GM18858 (cell line): ENCODE results near the gene BIRC3.
"Not testable (repeated sequence)": the region's sequence is repeated elsewhere in the genome, so short reads cannot be mapped to it uniquely, and the experiment has no call there.

Experiments used
- ATAC-seq: cut with Tn5 transposase; IDR thresholded peaks from one replicate; pipeline ENCODE4 v1.9.1; 2021; ENCODE audit not compliant: unreplicated experiment

BIRC3 gene

DNA sequence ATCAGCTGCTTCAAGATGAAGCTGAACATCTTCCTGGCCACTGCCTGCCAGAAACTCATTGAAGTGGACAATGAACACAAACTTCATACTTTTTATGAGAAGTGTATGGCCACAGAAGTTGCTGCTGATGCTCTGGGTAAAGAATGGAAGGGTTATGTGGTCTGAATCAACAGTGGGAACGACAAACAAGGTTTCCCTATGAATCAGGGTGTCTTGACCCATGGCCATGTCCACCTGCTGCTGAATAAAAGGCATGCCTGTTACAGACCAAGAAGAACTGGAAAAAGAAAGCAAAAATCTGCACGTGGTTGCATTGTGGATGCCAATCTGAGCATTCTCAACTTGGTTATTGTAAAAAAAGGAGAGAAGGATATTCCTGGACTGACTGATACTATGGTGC lies 22.2 kb upstream of the BIRC3 start:
- no peak for ATAC-seq

DNA sequence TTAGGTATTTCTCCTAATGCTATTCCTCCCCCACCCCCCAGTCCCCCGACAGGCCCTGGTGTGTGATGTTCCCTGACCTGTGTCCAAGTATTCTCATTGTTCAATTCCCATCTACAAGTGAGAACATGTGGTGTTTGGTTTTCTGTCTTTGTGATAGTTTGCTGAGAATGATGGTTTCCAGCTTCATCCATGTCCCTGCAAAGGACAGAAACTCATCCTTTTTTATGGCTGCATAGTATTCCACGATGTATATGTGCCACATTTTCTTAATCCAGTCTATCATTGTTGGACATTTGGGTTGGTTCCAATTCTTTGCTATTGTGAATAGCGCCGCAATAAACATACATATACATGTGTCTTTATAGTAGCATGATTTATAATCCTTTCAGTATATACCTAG lies 20.5 kb upstream of the BIRC3 start:
- not testable (repeated sequence) for ATAC-seq

DNA sequence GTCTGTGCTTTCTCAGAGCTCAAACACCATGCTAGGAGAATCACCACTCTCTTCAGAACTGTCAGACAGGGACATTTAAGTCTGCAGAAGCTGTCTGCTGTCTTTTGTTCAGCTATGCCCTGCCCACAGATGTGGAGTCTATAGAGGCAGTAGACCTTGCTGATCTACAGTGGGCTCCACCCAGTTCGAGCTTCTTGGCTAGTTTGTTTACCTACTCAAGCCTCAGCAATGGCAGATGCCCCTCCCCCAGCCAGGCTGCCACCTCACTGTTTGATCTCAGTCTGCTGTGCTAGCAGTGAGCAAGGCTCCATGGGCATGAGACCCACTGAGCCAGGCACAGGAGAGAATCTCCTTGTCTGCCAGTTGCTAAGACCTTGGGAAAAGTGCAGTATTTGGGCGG lies 16.4 kb upstream of the BIRC3 start:
- ATAC-seq: not testable (repeated sequence)

DNA sequence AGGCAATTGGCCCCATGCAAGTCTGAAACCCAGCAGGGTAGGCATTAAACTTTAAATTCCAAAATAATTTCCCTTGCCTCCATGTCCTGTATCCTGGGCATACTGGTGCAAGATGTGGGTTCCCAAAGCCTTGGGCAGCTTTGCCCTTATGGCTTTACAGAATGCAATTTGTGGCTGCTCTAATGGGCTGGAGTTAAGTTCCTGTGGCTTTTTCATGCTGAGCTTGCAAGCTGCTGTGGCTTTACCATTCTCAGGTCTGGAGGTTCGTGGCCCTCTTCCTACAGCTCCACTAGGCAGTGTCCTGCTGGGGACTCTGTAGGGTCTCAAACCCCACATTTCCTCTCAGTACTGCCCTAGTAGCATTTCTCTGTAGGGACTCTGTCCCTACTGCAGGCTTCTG lies 15.0 kb upstream of the BIRC3 start:
- ATAC-seq: no peak

DNA sequence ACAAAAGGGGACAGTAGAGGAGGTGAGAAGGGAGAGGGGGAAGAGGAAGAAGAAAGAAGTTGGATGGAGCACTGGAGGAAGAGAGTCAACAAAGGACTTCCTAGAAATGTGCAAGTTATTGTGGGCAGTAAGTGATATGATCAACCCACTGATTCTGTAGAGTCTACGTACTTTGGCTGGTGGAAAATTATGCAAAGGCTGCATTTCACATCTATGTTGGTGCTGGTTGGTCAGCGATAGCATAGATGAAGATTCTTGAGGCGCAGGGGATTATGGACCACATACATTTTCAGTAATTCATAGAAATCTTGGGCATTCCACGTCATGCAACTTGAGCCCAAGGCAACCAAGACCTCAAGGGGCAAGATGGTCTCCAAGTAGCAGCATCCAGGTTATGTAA lies 12.6 kb upstream of the BIRC3 start:
- ATAC-seq: no peak

DNA sequence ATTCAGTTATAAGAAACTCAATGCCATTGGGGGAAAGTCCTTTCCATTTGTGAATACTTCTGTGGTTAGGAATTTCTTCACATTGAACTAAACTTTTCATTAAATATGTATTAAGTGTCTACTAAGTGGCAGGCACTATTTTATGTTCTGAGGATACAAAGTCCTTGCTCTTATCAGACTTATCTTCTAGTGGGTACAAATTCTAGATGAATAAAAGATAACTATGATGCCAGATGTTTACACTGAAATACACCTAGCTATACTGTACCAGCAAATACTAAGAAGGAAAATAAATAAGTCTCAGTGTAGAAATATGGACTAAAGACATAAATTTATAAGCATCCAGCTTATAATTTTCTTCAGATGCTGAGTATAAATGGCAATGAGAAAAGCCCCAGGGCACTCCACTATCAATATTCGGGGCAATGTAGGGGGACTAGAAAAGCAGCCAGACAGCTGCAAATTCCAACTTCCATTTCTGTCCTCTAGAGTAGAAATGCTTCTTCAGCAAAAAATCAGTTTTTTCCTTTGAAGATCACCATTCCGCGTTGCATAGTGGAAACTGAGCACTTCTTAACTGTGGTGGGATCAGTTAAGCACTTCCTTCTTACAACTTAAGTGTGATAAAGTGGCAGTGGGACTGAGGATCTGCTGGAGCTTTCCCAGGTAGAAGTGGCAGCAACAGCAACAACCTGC lies 11.8 kb upstream of the BIRC3 start:
- no peak for ATAC-seq

DNA sequence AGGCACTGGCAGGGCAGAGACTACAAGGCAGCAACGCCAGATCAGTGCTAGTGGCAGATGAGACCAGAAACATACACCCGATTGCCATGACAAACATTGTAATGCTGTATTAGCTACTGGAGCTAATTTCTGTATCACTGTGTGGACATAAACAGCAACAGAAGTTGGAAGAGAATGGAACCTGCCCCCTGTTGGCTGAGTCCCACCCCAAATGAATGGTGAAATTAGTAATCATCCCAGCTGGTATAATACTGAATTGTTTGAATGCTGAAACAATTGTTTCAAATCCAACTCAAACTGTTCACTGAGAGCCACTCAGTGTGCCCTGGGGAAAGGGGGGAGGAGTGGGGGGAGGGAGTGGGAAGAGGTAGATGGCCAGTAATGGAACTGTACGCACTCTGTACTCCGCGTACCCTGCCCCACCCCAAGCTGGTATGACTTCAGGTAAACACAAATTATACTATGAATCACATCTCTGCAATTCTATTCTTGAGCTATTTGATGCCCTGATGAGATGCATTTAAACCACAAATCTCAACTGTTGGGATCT lies 11.2 kb upstream of the BIRC3 start:
- ATAC-seq: no peak

DNA sequence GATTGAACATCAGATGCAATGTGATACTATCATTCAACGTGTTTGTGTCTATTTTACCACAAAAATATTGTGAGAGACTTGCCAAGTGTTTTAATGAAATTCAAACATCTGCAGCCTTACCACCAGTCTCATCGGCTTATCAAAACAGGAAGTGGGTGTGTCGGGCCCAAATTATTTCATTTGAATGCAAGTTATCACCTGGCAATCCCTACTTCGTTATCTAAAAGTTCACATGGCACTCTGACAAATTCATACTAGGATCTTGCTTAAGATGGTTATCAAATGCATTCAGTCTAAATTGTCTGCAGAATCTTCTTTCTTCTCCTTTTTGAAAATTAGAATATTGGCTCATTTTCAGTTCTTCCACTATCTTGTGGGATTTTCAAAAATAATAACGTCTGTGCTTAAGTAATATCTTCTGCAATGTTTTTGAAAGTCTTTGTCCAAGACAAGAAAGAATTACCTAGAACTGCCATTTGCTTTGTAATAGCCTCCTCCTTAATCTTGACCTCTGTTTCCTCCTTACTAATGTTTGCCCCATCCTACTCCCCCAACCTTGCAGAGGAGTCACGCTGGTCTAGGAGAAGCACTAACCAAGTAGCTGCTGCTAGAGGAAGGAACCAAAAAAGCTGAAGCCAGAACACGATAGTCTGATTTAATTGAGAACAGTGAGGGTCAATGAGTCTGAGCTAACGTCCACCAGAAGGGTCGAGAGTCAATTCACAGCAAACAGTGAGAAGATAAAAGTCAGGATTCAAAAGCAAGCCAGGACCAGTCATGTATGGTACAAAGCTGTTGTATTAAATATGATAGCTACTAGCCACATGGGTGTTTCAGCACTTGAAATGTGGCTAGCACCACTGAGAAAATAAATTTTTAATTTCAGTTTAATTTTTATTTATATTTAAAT lies 10.2 kb upstream of the BIRC3 start:
- no peak for ATAC-seq

DNA sequence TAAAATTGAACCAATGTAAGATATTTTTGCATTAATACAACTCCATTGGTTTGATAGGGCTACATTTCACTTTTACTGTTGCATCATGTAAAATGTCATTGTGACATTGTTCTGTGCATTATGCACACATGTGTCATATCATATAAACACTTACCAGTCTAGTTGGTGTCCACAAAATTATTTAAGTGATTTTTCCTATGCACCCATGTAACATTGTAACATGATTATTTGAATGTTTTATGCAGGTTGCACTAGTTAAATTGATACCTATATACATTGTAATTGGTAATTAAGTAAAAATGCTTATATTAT lies 9.6 kb upstream of the BIRC3 start:
- no peak for ATAC-seq

DNA sequence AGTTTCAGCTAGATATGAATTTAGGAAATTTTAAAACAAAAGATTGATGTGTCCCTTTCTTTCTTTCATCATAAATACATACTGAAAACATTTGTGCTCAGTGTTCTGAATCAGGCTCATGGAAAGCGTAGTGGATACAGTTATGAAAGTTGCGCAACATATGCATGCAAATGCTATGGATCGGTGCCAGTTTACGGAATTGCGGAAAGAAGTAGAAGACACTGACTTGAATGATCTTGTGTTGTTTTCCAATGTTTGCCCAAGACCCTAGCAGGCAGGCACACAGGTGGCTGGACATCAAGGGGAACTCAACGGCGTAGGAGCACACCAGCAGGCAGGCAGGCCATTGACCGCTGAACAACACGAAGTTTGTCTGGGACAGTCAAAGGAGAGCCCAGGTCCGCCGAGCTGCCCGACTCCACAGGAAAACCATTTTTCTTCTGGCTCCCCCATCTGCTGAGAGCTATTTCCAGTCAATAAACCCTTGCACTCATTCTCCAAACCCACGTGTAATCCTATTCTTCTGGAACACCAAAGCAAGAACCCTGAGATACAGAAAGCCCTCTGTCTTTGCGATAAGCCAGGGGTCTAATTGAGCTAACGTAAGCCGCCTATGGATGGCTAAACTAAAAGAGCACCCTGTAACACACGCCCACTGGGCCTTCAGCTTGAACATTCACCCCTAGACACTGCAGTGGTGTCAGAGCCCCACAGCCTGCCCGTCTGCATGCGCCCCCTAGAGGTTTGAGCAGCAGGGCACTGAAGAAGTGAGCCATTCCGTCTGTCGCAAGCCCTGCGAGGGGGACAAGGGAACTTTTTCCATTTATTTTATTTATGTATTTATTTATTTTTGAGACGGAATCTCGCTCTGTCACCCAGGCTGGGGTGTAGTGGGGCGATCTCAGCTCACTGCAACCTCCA lies 7.4 kb upstream of the BIRC3 start:
- no peak for ATAC-seq

DNA sequence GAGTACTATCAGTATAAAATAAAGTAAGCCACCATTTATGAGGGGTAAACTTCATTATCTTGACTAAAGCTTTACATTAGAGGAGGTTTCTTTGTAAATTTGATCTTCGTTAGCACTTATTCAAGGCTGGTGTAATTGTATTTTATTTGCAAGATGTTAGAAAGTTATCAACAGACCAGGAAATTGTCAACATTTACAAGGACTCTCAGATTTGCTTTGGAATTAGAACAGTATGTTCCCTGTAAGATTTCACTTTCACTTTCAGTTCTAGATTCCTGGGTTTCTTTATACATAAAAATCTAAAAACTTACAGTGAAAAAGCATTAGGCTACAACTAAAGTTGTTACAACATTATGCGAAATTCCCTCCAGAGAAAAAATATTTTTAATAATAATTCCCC lies 4.6 kb upstream of the BIRC3 start:
- ATAC-seq: no peak

DNA sequence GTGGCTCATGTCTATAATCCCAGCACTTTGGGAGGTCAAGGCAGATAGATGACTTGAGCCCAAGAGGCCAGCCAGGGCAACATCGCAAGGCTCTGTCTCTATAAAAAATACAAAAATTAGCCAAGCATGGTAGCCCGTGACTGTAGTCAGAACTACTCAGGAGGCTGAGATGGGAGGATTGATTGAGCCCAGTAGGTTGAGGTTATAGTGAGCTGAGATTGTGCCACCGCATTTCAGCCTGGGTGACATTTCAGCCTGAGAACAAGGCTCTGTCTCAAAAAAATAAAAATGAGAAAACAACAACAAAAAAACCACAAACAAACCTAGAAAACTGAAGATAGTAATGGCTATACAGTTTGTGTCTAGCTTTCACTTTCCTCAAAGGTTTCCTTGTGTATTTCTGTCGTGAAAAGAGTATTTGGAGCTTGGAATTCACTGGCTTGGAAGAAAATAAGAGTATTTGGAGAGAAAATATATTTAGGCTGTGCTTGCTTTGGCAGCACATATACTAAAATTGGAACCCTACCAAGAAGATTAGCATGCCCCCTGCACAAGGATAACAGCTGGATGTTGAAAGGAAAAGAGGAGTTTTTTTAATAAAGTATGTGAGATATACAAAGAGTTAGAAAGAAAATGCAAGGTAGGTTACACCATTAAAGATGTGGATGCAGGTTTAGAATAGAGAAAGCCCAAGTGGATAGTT lies 3.9 kb upstream of the BIRC3 start:
- no peak for ATAC-seq

DNA sequence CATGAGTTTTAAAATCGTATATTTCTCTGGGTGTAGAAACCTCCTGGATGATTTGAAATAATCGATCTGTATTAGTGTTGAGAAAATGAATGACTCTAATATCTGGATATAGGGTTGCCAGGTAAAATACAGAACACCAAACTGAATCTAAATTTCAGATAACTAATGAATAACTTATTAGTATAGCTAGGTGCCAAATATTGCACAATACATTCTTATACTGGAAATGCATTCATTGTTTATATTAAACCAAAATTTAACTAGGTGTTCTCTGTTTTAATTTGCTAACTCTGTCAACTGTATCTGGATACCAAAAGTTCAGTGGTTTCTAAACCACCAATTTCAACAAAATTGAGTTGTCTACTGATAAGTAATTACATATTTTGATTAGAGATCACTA lies 2.5 kb upstream of the BIRC3 start:
- ATAC-seq: no peak

DNA sequence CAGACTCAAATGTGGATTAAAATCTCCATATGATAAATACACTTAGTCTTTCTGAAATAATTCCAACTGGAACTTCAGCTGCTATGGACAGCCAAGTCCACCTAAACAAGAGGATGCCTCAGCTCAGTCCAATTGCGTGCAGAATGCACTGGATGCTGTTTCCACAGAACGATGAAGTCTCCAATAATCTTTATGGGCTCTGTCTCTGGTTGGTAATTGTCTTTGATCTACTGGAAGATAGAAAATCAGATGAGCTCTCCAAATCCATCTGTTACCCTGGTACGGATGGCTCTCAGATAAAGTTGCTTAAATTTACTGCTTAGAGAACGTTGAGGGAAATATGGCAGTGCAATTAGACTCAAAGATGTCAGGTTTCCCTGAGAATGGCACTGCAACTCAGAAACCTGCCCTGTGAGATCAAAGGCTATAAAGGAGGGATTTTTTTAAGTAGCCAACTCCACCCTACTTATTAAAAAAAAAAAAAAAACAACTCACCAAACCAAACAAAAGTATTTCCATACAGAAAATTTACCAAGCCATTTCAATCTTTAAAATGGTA lies 859 bp upstream of the BIRC3 start:
- ATAC-seq: no peak

DNA sequence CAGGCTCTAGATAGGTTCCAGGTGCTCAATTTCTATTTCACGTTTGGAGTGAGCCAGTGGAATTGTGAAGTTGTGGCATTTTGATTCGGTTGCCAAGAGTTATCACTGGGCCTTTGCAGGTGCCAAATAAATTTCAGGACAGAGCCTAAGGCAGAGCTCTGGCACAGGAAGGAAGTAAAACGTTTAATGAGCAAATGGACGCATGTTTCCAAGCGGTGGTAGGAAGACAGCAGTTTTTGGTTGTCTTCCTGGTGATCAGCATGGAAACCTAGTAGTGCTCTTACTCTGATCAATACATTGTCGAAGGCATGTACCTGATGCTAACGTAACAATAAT lies 452 bp downstream of the BIRC3 start:
- no peak for ATAC-seq

DNA sequence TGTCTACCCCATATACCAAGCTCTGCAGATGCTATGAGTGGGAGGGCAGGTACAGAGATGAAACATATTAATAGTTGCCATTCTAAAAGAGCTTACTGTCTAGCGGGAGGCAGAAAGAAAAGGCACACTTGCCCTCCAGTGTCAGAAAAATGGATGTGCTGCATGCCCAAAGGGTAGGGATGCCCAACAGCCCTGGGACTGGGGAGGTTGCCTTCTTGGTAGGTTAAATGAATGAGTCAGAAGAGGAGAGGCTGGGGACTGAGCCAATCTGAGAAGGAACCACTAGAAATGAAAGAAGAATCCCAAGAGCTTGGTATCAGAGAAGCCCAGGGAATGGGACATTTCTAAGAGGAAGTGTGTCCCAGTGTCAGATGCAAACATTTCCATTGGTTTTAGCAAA lies 1.2 kb downstream of the BIRC3 start:
- no peak for ATAC-seq

DNA sequence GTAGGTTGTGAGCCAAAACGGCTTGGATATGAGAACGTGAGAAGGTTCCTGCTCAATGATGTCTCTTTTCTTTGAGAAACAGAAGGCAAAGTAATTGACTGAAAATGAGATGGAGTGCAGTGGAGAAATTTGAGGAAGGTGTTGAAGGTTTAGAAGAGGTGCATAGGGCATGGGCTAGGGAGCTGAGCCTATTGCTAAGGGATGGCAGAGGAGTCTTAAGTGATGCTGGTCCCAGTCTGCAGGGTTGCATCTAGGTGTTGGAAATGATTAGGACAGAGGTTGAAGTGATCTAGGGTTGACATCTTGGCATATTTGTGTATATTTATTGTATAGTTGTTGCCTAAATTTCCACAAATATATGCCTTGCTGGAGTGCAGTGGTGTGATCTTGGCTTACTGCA lies 2.3 kb downstream of the BIRC3 start:
- ATAC-seq: no peak

DNA sequence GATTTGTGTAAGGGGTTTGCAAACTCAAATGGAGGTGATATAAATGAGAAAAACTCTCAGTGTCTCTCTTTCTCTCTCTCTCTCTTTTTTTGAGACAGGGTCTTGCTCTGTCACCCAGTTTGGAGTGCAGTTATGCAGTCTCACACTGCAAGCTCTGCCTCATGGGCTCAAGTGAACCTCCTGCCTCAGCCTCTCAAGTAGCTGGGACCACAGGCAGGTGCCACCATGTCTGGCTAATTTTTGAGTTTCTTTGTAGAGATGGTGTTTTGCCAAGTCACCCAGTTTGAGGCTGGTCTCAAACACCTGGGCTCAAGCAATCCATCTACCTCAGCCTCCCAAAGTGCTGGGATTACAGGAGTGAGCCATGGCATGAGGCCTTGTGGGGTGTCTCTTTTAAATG lies 2.9 kb downstream of the BIRC3 start:
- no peak for ATAC-seq

DNA sequence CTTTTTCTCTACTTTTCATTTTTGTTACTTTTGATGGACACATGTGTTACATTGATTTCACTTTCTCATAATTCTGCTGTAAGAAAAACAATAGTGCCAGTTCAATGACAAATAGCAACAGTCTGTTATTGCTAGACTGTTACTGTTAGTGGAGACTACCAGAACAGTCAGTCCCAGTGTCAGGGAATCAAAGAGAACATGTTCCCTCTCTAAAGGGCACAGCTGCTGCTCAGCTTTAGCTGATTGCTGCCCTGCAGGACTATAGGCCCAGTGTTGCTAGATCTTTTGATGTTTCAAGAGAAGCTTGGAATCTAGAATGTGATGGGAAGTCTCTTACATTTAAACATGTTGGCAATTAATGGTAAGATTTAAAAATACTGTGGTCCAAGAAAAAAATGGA lies 3.4 kb downstream of the BIRC3 start:
- no peak for ATAC-seq

DNA sequence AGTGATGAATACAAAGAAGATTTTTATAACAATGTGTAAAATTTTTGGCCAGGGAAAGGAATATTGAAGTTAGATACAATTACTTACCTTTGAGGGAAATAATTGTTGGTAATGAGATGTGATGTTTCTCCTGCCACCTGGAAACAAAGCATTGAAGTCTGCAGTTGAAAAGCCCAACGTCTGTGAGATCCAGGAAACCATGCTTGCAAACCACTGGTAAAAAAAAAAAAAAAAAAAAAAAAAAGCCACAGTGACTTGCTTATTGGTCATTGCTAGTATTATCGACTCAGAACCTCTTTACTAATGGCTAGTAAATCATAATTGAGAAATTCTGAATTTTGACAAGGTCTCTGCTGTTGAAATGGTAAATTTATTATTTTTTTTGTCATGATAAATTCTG lies 5.3 kb downstream of the BIRC3 start:
- no peak for ATAC-seq
